ENCODE measurements around the gene OR4S1. TPM values are rescaled to one million over a fixed set of nuclear protein-coding genes. Genes with fewer than 3 reads are reported as not detected.

The OR4S1 gene
- not detected in 2 replicates for total RNA-seq

DNA sequence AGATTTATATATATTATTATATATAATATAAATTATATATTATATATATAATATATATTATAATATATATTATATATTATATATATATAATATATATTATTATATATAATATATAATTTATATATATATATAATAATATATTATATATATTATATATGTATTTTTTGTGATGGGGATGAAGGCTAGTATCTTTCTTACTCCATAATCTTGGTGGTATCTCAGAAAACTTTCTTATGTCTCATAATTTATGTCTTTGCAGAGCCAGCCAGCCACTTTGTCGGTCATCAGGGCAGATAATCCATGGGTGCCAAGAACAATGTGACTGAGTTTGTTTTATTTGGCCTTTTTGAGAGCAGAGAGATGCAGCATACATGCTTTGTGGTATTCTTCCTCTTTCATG, at the start of gene OR4S1:
OR4S1 (plus strand) TSS at position 301 of the 400 bp plus-strand sequence; CDS start at position 301, 0 bp downstream.

GRCh38 chr11:48263423-48263911, 42.6 kb upstream of the OR4S1 start, which contains the start of gene OR4X1:
OR4X1 (plus strand) TSS chr11:48263861; CDS start chr11:48263861, 0 bp downstream.

GRCh38 chr11:48324620-48325019, 18.6 kb downstream of the OR4S1 start, which contains the start of gene OR4C3:
OR4C3 (plus strand) TSS chr11:48324920; CDS start chr11:48325022, 102 bp downstream.

Other genes starting within 250 kb of the OR4S1 start
- gene OR4B1, start 89.4 kb upstream of the OR4S1 start, total RNA-seq = not detected in 2 replicates
- gene OR4X2, start 61.1 kb upstream of the OR4S1 start, total RNA-seq = not detected in 2 replicates
- not detected in 2 replicates for gene OR4X1, start 42.4 kb upstream of the OR4S1 start, total RNA-seq
- gene OR4C3, start 18.7 kb downstream of the OR4S1 start, total RNA-seq = not detected in 2 replicates
- gene OR4C5, start 60.2 kb downstream of the OR4S1 start, total RNA-seq = not detected in 2 replicates
- gene OR4A47, start 182.6 kb downstream of the OR4S1 start, total RNA-seq = not detected in 2 replicates